GM21529 (cell line): Measurements from ENCODE around the gene SNAPC2.
A peak's percentile ranks its signal among the peaks of the same experiment; 100 is the strongest.
"Not testable (repeated sequence)": the region's sequence is repeated elsewhere in the genome, so short reads cannot be mapped to it uniquely, and the experiment has no call there.

Experiments used
- ATAC-seq: cut with Tn5 transposase; IDR thresholded peaks from one replicate; pipeline ENCODE4 v1.9.1; 2021; ENCODE audit not compliant: unreplicated experiment

SNAPC2 gene

GRCh38 chr19:7888145-7888825, 31.9 kb upstream of the SNAPC2 start, which contains the start of gene LRRC8E:
Gene LRRC8E (plus strand): TSS chr19:7888510. CDS start chr19:7895604, 7,094 bp downstream.
- no peak for ATAC-seq

GRCh38 chr19:7888826-7889217, 31.3 kb upstream of the SNAPC2 start:
- no peak for ATAC-seq

- not testable (repeated sequence) for ATAC-seq
These were observed 26.6 kb upstream of the SNAPC2 start for GRCh38 chr19:7893362-7894101.

- ATAC-seq, result no peak
These were observed 25.4 kb upstream of the SNAPC2 start for GRCh38 chr19:7894612-7895309.

- no peak for ATAC-seq
These were observed 24.6 kb upstream of the SNAPC2 start for GRCh38 chr19:7895565-7895964.

- ATAC-seq, result no peak
These were observed 22.8 kb upstream of the SNAPC2 start for GRCh38 chr19:7897292-7897691.

- ATAC-seq, result no peak
These were observed 21.2 kb upstream of the SNAPC2 start for GRCh38 chr19:7898967-7899366.

GRCh38 chr19:7899751-7900378, 20.3 kb upstream of the SNAPC2 start:
- no peak for ATAC-seq

- ATAC-seq, result no peak
These were observed 19.7 kb upstream of the SNAPC2 start for GRCh38 chr19:7900401-7900870.

- no peak for ATAC-seq
These were observed 19.2 kb upstream of the SNAPC2 start for GRCh38 chr19:7900931-7901330.

- ATAC-seq, result no peak
These were observed 18.8 kb upstream of the SNAPC2 start for GRCh38 chr19:7901337-7901736.

GRCh38 chr19:7902796-7903243, 17.3 kb upstream of the SNAPC2 start:
- ATAC-seq, result peak; percentile 3

- peak; percentile 79 for ATAC-seq
These were observed 16.7 kb upstream of the SNAPC2 start, which contains the start of gene MAP2K7 for GRCh38 chr19:7903244-7904073. Gene MAP2K7 (plus strand): TSS chr19:7903877. CDS start chr19:7903945, 68 bp downstream.

GRCh38 chr19:7904074-7905020, 15.8 kb upstream of the SNAPC2 start:
- peak; percentile 36 for ATAC-seq

- ATAC-seq, result no peak
These were observed 14.9 kb upstream of the SNAPC2 start for GRCh38 chr19:7905268-7905667.

GRCh38 chr19:7905859-7906258, 14.3 kb upstream of the SNAPC2 start:
- no peak for ATAC-seq

- no peak for ATAC-seq
These were observed 13.0 kb upstream of the SNAPC2 start for GRCh38 chr19:7907122-7907521.

- ATAC-seq, result no peak
These were observed 12.6 kb upstream of the SNAPC2 start for GRCh38 chr19:7907544-7907943.

- ATAC-seq, result no peak
These were observed 11.9 kb upstream of the SNAPC2 start for GRCh38 chr19:7908078-7908699.
